Measurements from ENCODE around the gene FOLH1. TPM values are rescaled to one million over a fixed set of nuclear protein-coding genes. Genes with fewer than 3 reads are reported as not detected.
"Not testable (repeated sequence)": the region's sequence is repeated elsewhere in the genome, so short reads cannot be mapped to it uniquely, and the experiment has no call there.

FOLH1 gene
- total and polyA plus RNA-seq, 4 experiments from 2014 or later, result not detected

- Histone ChIP-seq H3K4me3 (ENCODE audit: low read length in 2 of 2) (no peak overlapping the region), H3K27ac (ENCODE audit: low read depth, low read length) (no peak overlapping the region), H3K27me3 (ENCODE audit: insufficient read depth, low read length) (no peaks in the 10 kb centered on the region), H3K9me3 (ENCODE audit: control insufficient read depth in 1 of 2, low read length in 2 of 2) (no peaks in the 10 kb centered on the region), H3K4me1 (ENCODE audit: insufficient read depth, low read length) (no peaks in the 10 kb centered on the region), H3K36me3 (ENCODE audit: insufficient read depth, low read length) (no peaks in the 10 kb centered on the region)
- peaks cover 0 to 1% (median 0%) of the 10 kb centered on the region in 4 donors for H3K4me1 Mint-ChIP-seq
- no peaks in the 10 kb centered on the region for H3K27me3 Mint-ChIP-seq
- ChIA-PET POLR2A (ENCODE audit: partially characterized antibody) (no interaction called here), CTCF (ENCODE audit: partially characterized antibody) (no interaction called here)
- no peak overlapping the region for H3K27ac Mint-ChIP-seq
- intact Hi-C loops (cut with micrococcal nuclease), result no loop called here
- no peaks in the 10 kb centered on the region for H3K36me3 Mint-ChIP-seq
- peaks cover 0 to 4% (median under 1%) of the 10 kb centered on the region in 8 donors for H3K9me3 Mint-ChIP-seq
- H3K4me3 Mint-ChIP-seq, result no peak overlapping the region
- DNase-seq, result no peak
These were observed 6.0 kb downstream of the FOLH1 start for GRCh38 chr11:49202287-49202976.

GRCh38 chr11:49196775-49197174 lies 11.6 kb downstream of the FOLH1 start:
- H3K4me3 ChIP-seq (ENCODE audit: low read length in 2 of 2); H3K27ac ChIP-seq (ENCODE audit: low read depth, low read length); H3K9me3 Mint-ChIP-seq; H3K4me3 Mint-ChIP-seq; H3K36me3 ChIP-seq (ENCODE audit: insufficient read depth, low read length); H3K9me3 ChIP-seq (ENCODE audit: control insufficient read depth in 1 of 2, low read length in 2 of 2); DNase-seq; intact Hi-C loops (cut with micrococcal nuclease); H3K4me1 Mint-ChIP-seq; POLR2A ChIA-PET (ENCODE audit: partially characterized antibody); H3K27me3 ChIP-seq (ENCODE audit: insufficient read depth, low read length); H3K4me1 ChIP-seq (ENCODE audit: insufficient read depth, low read length); H3K36me3 Mint-ChIP-seq; CTCF ChIA-PET (ENCODE audit: partially characterized antibody); H3K27ac Mint-ChIP-seq; H3K27me3 Mint-ChIP-seq: not testable (repeated sequence)

- H3K9me3 Mint-ChIP-seq; H3K4me1 ChIP-seq (ENCODE audit: insufficient read depth, low read length); H3K9me3 ChIP-seq (ENCODE audit: control insufficient read depth in 1 of 2, low read length in 2 of 2); H3K4me3 Mint-ChIP-seq; H3K27me3 Mint-ChIP-seq; DNase-seq; CTCF ChIA-PET (ENCODE audit: partially characterized antibody); H3K4me1 Mint-ChIP-seq; H3K27me3 ChIP-seq (ENCODE audit: insufficient read depth, low read length); H3K36me3 Mint-ChIP-seq; H3K4me3 ChIP-seq (ENCODE audit: low read length in 2 of 2); H3K36me3 ChIP-seq (ENCODE audit: insufficient read depth, low read length); intact Hi-C loops (cut with micrococcal nuclease); H3K27ac ChIP-seq (ENCODE audit: low read depth, low read length); POLR2A ChIA-PET (ENCODE audit: partially characterized antibody); H3K27ac Mint-ChIP-seq: not testable (repeated sequence)
These were observed 12.4 kb downstream of the FOLH1 start for GRCh38 chr11:49196002-49196401.

- H3K36me3 ChIP-seq (ENCODE audit: insufficient read depth, low read length); H3K4me3 Mint-ChIP-seq; POLR2A ChIA-PET (ENCODE audit: partially characterized antibody); H3K4me1 ChIP-seq (ENCODE audit: insufficient read depth, low read length); H3K27me3 ChIP-seq (ENCODE audit: insufficient read depth, low read length); H3K27ac Mint-ChIP-seq; H3K4me1 Mint-ChIP-seq; intact Hi-C loops (cut with micrococcal nuclease); CTCF ChIA-PET (ENCODE audit: partially characterized antibody); H3K36me3 Mint-ChIP-seq; DNase-seq; H3K9me3 Mint-ChIP-seq; H3K4me3 ChIP-seq (ENCODE audit: low read length in 2 of 2); H3K27ac ChIP-seq (ENCODE audit: low read depth, low read length); H3K9me3 ChIP-seq (ENCODE audit: control insufficient read depth in 1 of 2, low read length in 2 of 2); H3K27me3 Mint-ChIP-seq: not testable (repeated sequence)
These were observed 18.1 kb downstream of the FOLH1 start for GRCh38 chr11:49190287-49190686.

GRCh38 chr11:49186225-49186624 lies 22.2 kb downstream of the FOLH1 start:
- H3K27me3 Mint-ChIP-seq; H3K4me1 Mint-ChIP-seq; DNase-seq; H3K9me3 ChIP-seq (ENCODE audit: control insufficient read depth in 1 of 2, low read length in 2 of 2); H3K27ac Mint-ChIP-seq; H3K27me3 ChIP-seq (ENCODE audit: insufficient read depth, low read length); POLR2A ChIA-PET (ENCODE audit: partially characterized antibody); H3K36me3 Mint-ChIP-seq; CTCF ChIA-PET (ENCODE audit: partially characterized antibody); intact Hi-C loops (cut with micrococcal nuclease); H3K27ac ChIP-seq (ENCODE audit: low read depth, low read length); H3K4me3 ChIP-seq (ENCODE audit: low read length in 2 of 2); H3K9me3 Mint-ChIP-seq; H3K36me3 ChIP-seq (ENCODE audit: insufficient read depth, low read length); H3K4me1 ChIP-seq (ENCODE audit: insufficient read depth, low read length); H3K4me3 Mint-ChIP-seq: not testable (repeated sequence)

GRCh38 chr11:49185597-49185996 lies 22.8 kb downstream of the FOLH1 start:
- H3K36me3 ChIP-seq (ENCODE audit: insufficient read depth, low read length); POLR2A ChIA-PET (ENCODE audit: partially characterized antibody); H3K36me3 Mint-ChIP-seq; H3K9me3 Mint-ChIP-seq; DNase-seq; H3K27ac Mint-ChIP-seq; H3K4me3 Mint-ChIP-seq; H3K27me3 ChIP-seq (ENCODE audit: insufficient read depth, low read length); intact Hi-C loops (cut with micrococcal nuclease); H3K4me3 ChIP-seq (ENCODE audit: low read length in 2 of 2); H3K4me1 ChIP-seq (ENCODE audit: insufficient read depth, low read length); H3K27ac ChIP-seq (ENCODE audit: low read depth, low read length); CTCF ChIA-PET (ENCODE audit: partially characterized antibody); H3K27me3 Mint-ChIP-seq; H3K4me1 Mint-ChIP-seq; H3K9me3 ChIP-seq (ENCODE audit: control insufficient read depth in 1 of 2, low read length in 2 of 2): not testable (repeated sequence)

- DNase-seq; H3K9me3 ChIP-seq (ENCODE audit: control insufficient read depth in 1 of 2, low read length in 2 of 2); POLR2A ChIA-PET (ENCODE audit: partially characterized antibody); H3K27ac Mint-ChIP-seq; H3K4me3 Mint-ChIP-seq; intact Hi-C loops (cut with micrococcal nuclease); H3K4me1 ChIP-seq (ENCODE audit: insufficient read depth, low read length); H3K36me3 ChIP-seq (ENCODE audit: insufficient read depth, low read length); H3K27ac ChIP-seq (ENCODE audit: low read depth, low read length); H3K27me3 Mint-ChIP-seq; CTCF ChIA-PET (ENCODE audit: partially characterized antibody); H3K9me3 Mint-ChIP-seq; H3K36me3 Mint-ChIP-seq; H3K27me3 ChIP-seq (ENCODE audit: insufficient read depth, low read length); H3K4me1 Mint-ChIP-seq; H3K4me3 ChIP-seq (ENCODE audit: low read length in 2 of 2): not testable (repeated sequence)
These were observed 23.6 kb downstream of the FOLH1 start for GRCh38 chr11:49184756-49185155.

- POLR2A ChIA-PET (ENCODE audit: partially characterized antibody); H3K27me3 Mint-ChIP-seq; H3K9me3 ChIP-seq (ENCODE audit: control insufficient read depth in 1 of 2, low read length in 2 of 2); H3K27ac ChIP-seq (ENCODE audit: low read depth, low read length); H3K36me3 Mint-ChIP-seq; H3K9me3 Mint-ChIP-seq; CTCF ChIA-PET (ENCODE audit: partially characterized antibody); H3K27ac Mint-ChIP-seq; H3K4me3 Mint-ChIP-seq; H3K27me3 ChIP-seq (ENCODE audit: insufficient read depth, low read length); H3K4me1 Mint-ChIP-seq; intact Hi-C loops (cut with micrococcal nuclease); DNase-seq; H3K4me1 ChIP-seq (ENCODE audit: insufficient read depth, low read length); H3K36me3 ChIP-seq (ENCODE audit: insufficient read depth, low read length); H3K4me3 ChIP-seq (ENCODE audit: low read length in 2 of 2): not testable (repeated sequence)
These were observed 30.5 kb downstream of the FOLH1 start for GRCh38 chr11:49177936-49178335.

Data from CD4-positive, alpha-beta memory T cell (primary cell).